Measurements from ENCODE around the gene PLA2G2C. TPM values are rescaled to one million over a fixed set of nuclear protein-coding genes. Genes with fewer than 3 reads are reported as not detected.

Gene PLA2G2C
- total and polyA plus RNA-seq, 2 of the 8 experiments (the other 6 are each of a cell fraction or from before 2014, with no cell fraction given) = not detected

DNA sequence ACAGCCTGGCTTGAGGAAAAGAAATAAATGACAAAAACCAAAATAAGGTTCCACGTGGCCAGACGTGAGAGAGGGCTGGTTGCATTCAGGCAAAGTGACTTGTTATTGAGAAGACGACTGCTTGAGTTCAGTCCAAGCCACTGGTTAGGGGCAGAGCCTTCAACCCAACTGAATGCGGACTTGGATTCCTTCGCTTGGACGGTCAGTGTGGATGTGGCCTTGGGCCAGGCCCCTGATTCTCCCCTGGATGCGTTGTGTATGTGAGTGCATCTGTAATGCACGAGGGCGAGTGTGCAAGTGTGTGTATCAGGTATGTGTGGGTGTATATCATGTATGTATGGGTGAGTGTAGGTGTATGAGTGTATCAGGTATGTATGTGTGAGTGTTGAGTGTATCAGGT is 45.3 kb downstream of the PLA2G2C start:
- H3K4me2 ChIP-seq (ENCODE audit: insufficient read depth in 1 of 2, low read depth in 2 of 2, low read length in 2 of 2) = no peak overlapping the region
- no peak overlapping the region for H2BK120ac ChIP-seq (replicated peaks; ENCODE audit: low read depth, low read length)
- DNase-seq (ENCODE audit: low read depth in 1 of 2, low spot score in 2 of 2) (no peak), FAIRE-seq (no peak)
- no peak overlapping the region for H3K4me3 ChIP-seq (ENCODE audit: extremely low read depth in 1 of 4, insufficient read depth in 2 of 4, low read depth in 3 of 4, low read length in 4 of 4)
- ChIA-PET CTCF (ENCODE audit: partially characterized antibody) (no interaction called here), POLR2A (ENCODE audit: partially characterized antibody) (no interaction called here)
- no peaks in the 10 kb centered on the region for H3K79me1 ChIP-seq (ENCODE audit: low read depth, low read length)
- no peak overlapping the region for H4K5ac ChIP-seq (ENCODE audit: insufficient read length, low read depth, low read length)
- H3K27ac ChIP-seq (ENCODE audit: low read depth, low read length) = no peak overlapping the region
- H2AK5ac ChIP-seq (ENCODE audit: low read depth, low read length) = peak overlapping the region; percentile 91
- no peak overlapping the region for H2BK5ac ChIP-seq (ENCODE audit: low read depth, low read length)
- H3K18ac ChIP-seq (ENCODE audit: extremely low read depth, low read length) = no peak overlapping the region
- H4K8ac ChIP-seq (ENCODE audit: extremely low read depth, insufficient read depth, low read length) = no peak overlapping the region
- H2BK12ac ChIP-seq (ENCODE audit: low read depth, low read length) = no peak overlapping the region
- no peak overlapping the region for H3K9ac ChIP-seq (replicated peaks in 1 of 4; ENCODE audit: extremely low read depth in 1 of 4, low read depth in 3 of 4, low read length in 3 of 4)
- H3K4me1 ChIP-seq (replicated peaks in 1 of 4; ENCODE audit: control insufficient read depth in 3 of 4, insufficient read depth in 4 of 4, low read length in 3 of 4) = no peaks in the 10 kb centered on the region; a peak in 1 of 7 replicates
- no peak overlapping the region for H2AFZ ChIP-seq (ENCODE audit: low read length)
- no peak overlapping the region for H3K23ac ChIP-seq (ENCODE audit: insufficient read length)
- H4K91ac ChIP-seq (replicated peaks; ENCODE audit: insufficient read length, low read length) = no peak overlapping the region
- no peaks in the 10 kb centered on the region; a peak in 1 of 4 replicates for H3K9me3 ChIP-seq (ENCODE audit: insufficient read depth in 2 of 2, low read depth in 1 of 2, low read length in 1 of 2)
- no peaks in the 10 kb centered on the region for H3K36me3 ChIP-seq (ENCODE audit: control insufficient read depth in 2 of 4, insufficient read depth in 4 of 4, low read length in 3 of 4)
- H3K14ac ChIP-seq (ENCODE audit: insufficient read length) = no peak overlapping the region
- no peak overlapping the region for H3K56ac ChIP-seq (replicated peaks; ENCODE audit: insufficient read length, low read depth, low read length)
- no peak overlapping the region for H2BK15ac ChIP-seq (ENCODE audit: low read length)
- H3K27me3 ChIP-seq (replicated peaks in 1 of 4; ENCODE audit: control insufficient read depth in 3 of 4, extremely low read depth in 1 of 4, insufficient read depth in 3 of 4, low read length in 3 of 4) = no peaks in the 10 kb centered on the region
- H3K79me2 ChIP-seq (ENCODE audit: control insufficient read depth in 1 of 2, insufficient read depth in 2 of 2, low read length in 2 of 2) = no peaks in the 10 kb centered on the region
- no peaks in the 10 kb centered on the region for H4K20me1 ChIP-seq (replicated peaks in 1 of 2; ENCODE audit: control insufficient read depth in 1 of 2, insufficient read depth in 2 of 2, low read length in 2 of 2)
- no peak overlapping the region for H2BK20ac ChIP-seq (ENCODE audit: low read length)
- H3K4ac ChIP-seq (replicated peaks; ENCODE audit: insufficient read length, low read depth, low read length) = no peak overlapping the region
- peaks cover 3% of the 10 kb centered on the region; the same call in 1 of the 2 replicates for H3K23me2 ChIP-seq (ENCODE audit: low read depth, low read length)
- 87% methylated on average over 9 of the region's 9 CpGs; no CpG with 5 or more reads in 1 of the 2 experiments for WGBS, 2 experiments (ENCODE audit: extremely low coverage in 1 of 2, insufficient coverage in 1 of 2, insufficient read length in 1 of 2, insufficient replicate concordance in 2 of 2, low coverage in 1 of 2, low lambda C conversion rate in 2 of 2, missing lambda C conversion rate in 1 of 2)
- TF ChIP-seq, protein P1, sequence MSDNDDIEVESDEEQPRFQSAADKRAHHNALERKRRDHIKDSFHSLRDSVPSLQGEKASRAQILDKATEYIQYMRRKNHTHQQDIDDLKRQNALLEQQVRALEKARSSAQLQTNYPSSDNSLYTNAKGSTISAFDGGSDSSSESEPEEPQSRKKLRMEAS (IDR thresholded peaks at IDR 0.05) = no peak
- TF ChIP-seq MAFK (IDR thresholded peaks at IDR 0.05; ENCODE audit: low read depth, low read length) (no peak), POLR2AphosphoS5 (IDR thresholded peaks at IDR 0.05; ENCODE audit: low read depth, low read length) (no peak), FOSL1 (IDR thresholded peaks at IDR 0.05; ENCODE audit: insufficient read depth, low read depth, low read length) (no peak), SP2 (IDR thresholded peaks at IDR 0.05; ENCODE audit: low read length) (no peak), BRCA1 (IDR thresholded peaks at IDR 0.05; ENCODE audit: low read depth, low read length) (no peak), JUND (IDR thresholded peaks at IDR 0.05; ENCODE audit: low read length) (no peak), CHD2 (IDR thresholded peaks at IDR 0.05; ENCODE audit: low read length) (no peak), TEAD4 (IDR thresholded peaks at IDR 0.05; ENCODE audit: low read depth, low read length) (no peak), EZH2 (IDR thresholded peaks at IDR 0.05; ENCODE audit: low read depth, low read length, severe bottlenecking) (no peak), RXRA (IDR thresholded peaks at IDR 0.05; ENCODE audit: insufficient read depth, low read depth, low read length) (no peak), SRF (IDR thresholded peaks at IDR 0.05; ENCODE audit: low read depth, low read length) (no peak), CBX8 (IDR thresholded peaks at IDR 0.05; ENCODE audit: borderline replicate concordance, low read depth, low read length) (no peak)

Data from H1 (cell line).